ENCODE data around the gene KLHDC9.
A peak's percentile ranks its signal among the peaks of the same experiment; 100 is the strongest.

KLHDC9 gene

GRCh38 chr1:161121834-161122233 is 23.7 kb downstream of the KLHDC9 start:
- no peak overlapping the region for H3K4me3 ChIP-seq (ENCODE audit: low read length)
- no peak for TF ChIP-seq ZNF274 (IDR thresholded peaks at IDR 0.05; ENCODE audit: low read depth, low read length)

- no peak for TF ChIP-seq ZNF274 (IDR thresholded peaks at IDR 0.05; ENCODE audit: low read depth, low read length)
- no peak overlapping the region for H3K4me3 ChIP-seq (ENCODE audit: low read length)
Observed at GRCh38 chr1:161122967-161123366, 24.8 kb downstream of the KLHDC9 start.

GRCh38 chr1:161127649-161128048 is 29.5 kb downstream of the KLHDC9 start:
- TF ChIP-seq ZNF274 (IDR thresholded peaks at IDR 0.05; ENCODE audit: low read depth, low read length) = no peak
- H3K4me3 ChIP-seq (ENCODE audit: low read length) = no peak overlapping the region

- no peak overlapping the region for H3K4me3 ChIP-seq (ENCODE audit: low read length)
- TF ChIP-seq ZNF274 (IDR thresholded peaks at IDR 0.05; ENCODE audit: low read depth, low read length) = no peak
Observed at GRCh38 chr1:161128591-161129420, 30.6 kb downstream of the KLHDC9 start.

- no peak for TF ChIP-seq ZNF274 (IDR thresholded peaks at IDR 0.05; ENCODE audit: low read depth, low read length)
- no peak overlapping the region for H3K4me3 ChIP-seq (ENCODE audit: low read length)
Observed at GRCh38 chr1:161130266-161130665, 32.1 kb downstream of the KLHDC9 start.

- TF ChIP-seq ZNF274 (IDR thresholded peaks at IDR 0.05; ENCODE audit: low read depth, low read length) = no peak
- peak overlapping the region; percentile 96 for H3K4me3 ChIP-seq (ENCODE audit: low read length)
Observed at GRCh38 chr1:161131523-161132409, 33.6 kb downstream of the KLHDC9 start.

GRCh38 chr1:161132410-161133219 is 34.5 kb downstream of the KLHDC9 start, which contains the start of gene DEDD:
Gene DEDD (minus strand): TSS chr1:161132667. CDS start chr1:161124462, 8,205 bp downstream.
- no peak for TF ChIP-seq ZNF274 (IDR thresholded peaks at IDR 0.05; ENCODE audit: low read depth, low read length)
- H3K4me3 ChIP-seq (ENCODE audit: low read length) = peak within 1 kb of the TSS; percentile 96

GRCh38 chr1:161133220-161133740 is 35.1 kb downstream of the KLHDC9 start:
- peak overlapping the region; percentile 96 for H3K4me3 ChIP-seq (ENCODE audit: low read length)
- no peak for TF ChIP-seq ZNF274 (IDR thresholded peaks at IDR 0.05; ENCODE audit: low read depth, low read length)

GRCh38 chr1:161137881-161138280 is 39.7 kb downstream of the KLHDC9 start:
- no peak overlapping the region for H3K4me3 ChIP-seq (ENCODE audit: low read length)
- TF ChIP-seq ZNF274 (IDR thresholded peaks at IDR 0.05; ENCODE audit: low read depth, low read length) = no peak

GRCh38 chr1:161138431-161138830 is 40.3 kb downstream of the KLHDC9 start:
- no peak overlapping the region for H3K4me3 ChIP-seq (ENCODE audit: low read length)
- no peak for TF ChIP-seq ZNF274 (IDR thresholded peaks at IDR 0.05; ENCODE audit: low read depth, low read length)

GRCh38 chr1:161139766-161140165 is 41.6 kb downstream of the KLHDC9 start:
- no peak for TF ChIP-seq ZNF274 (IDR thresholded peaks at IDR 0.05; ENCODE audit: low read depth, low read length)
- H3K4me3 ChIP-seq (ENCODE audit: low read length) = no peak overlapping the region

- TF ChIP-seq ZNF274 (IDR thresholded peaks at IDR 0.05; ENCODE audit: low read depth, low read length) = no peak
- no peak overlapping the region for H3K4me3 ChIP-seq (ENCODE audit: low read length)
Observed at GRCh38 chr1:161140755-161141400, 42.7 kb downstream of the KLHDC9 start.

GRCh38 chr1:161145832-161146231 is 47.7 kb downstream of the KLHDC9 start:
- no peak overlapping the region for H3K4me3 ChIP-seq (ENCODE audit: low read length)
- TF ChIP-seq ZNF274 (IDR thresholded peaks at IDR 0.05; ENCODE audit: low read depth, low read length) = no peak
